Esophagus muscularis mucosa (tissue), 4 donors: Measurements from ENCODE around the gene RSL1D1. TPM values are rescaled to one million over a fixed set of nuclear protein-coding genes. Genes with fewer than 3 reads are reported as not detected.

Experiments used
- DNase-seq: peaks from one replicate; pipeline ENCODE4 v3.0.0-alpha.2; 2017; ENCODE audit errors: extremely low spot score
- H3K27ac ChIP-seq, 4 donors: fragments of 200-600 bp; sonication (generic); replicated peaks in 1 of 4; 1 replicate in 3 of 4; 2 replicates in 1 of 4; pipeline ENCODE4 v1.5.1; 2016 to 2019; ENCODE audit warnings: mild to moderate bottlenecking in 1 of 4
- H3K27me3 ChIP-seq, 4 donors: fragments of 200-600 bp; sonication (generic); one replicate each; pipeline versions ENCODE4 v1.5.1 to v1.6.0; 2016 to 2019
- H3K36me3 ChIP-seq, 4 donors: fragments of 200-600 bp; sonication (generic); one replicate each; pipeline ENCODE4 v1.5.1; 2016 to 2019
- H3K4me1 ChIP-seq, 4 donors: fragments of 200-600 bp; sonication (generic); one replicate each; pipeline ENCODE4 v1.5.1; 2016 to 2019
- H3K4me3 ChIP-seq, 4 donors: fragments of 200-600 bp; sonication (generic); 1 replicate in 2 of 4; 2 replicates in 2 of 4; pipeline ENCODE4 v1.5.1; 2016 to 2019; ENCODE audit warnings: mild to moderate bottlenecking in 4 of 4, moderate library complexity in 1 of 4
- H3K9me3 ChIP-seq, 4 donors: fragments of 200-600 bp; sonication (generic); 1 replicate in 3 of 4; 2 replicates in 1 of 4; pipeline ENCODE4 v1.5.1; 2016 to 2019
- EP300 ChIP-seq: sonication (generic); formaldehyde crosslinking; IDR thresholded peaks from one replicate; pipeline ENCODE4 v1.6.1; 2017; ENCODE audit warnings: antibody characterized with exemption
- POLR2A ChIP-seq: fragments of 450-650 bp; IDR thresholded peaks from one replicate; pipeline ENCODE4 v1.6.1; 2017; ENCODE audit warnings: antibody characterized with exemption, moderate library complexity, mild to moderate bottlenecking, low read depth
- POLR2AphosphoS5 ChIP-seq, 2 donors: sonication (generic); formaldehyde crosslinking; IDR thresholded peaks; one replicate each; pipeline ENCODE4 v1.6.1; 2017; ENCODE audit warnings: antibody characterized with exemption in 2 of 2
- WGBS: methylation state at CpG from one replicate; pipeline ENCODE4 v1.1.5; 2018; 5-methylcytosine and 5-hydroxymethylcytosine counted together
- intact Hi-C: fragments of 100-400 bp; cut with DNase I; formaldehyde crosslinking; loops from one replicate; pipeline ENCODE4 v1.15.1; 2023
- total RNA-seq, 4 donors: library from RNA; depleted of rRNA; stranded (reverse); fragments of >200 nt; gene quantifications; one replicate each; pipeline versions ENCODE4 v1.1.0 to v1.2.1, GENCODE V29; 2016
- TF ChIP-seq, protein P1 (sequence below), 3 experiments: fragments of 200-600 bp in 2 of 3; fragments of 450-650 bp in 1 of 3; sonication (generic) in 2 of 3; IDR thresholded peaks; one replicate each; pipeline ENCODE4 v1.5.1; 2017 to 2019; ENCODE audit warnings: antibody characterized with exemption in 3 of 3, mild to moderate bottlenecking in 2 of 3, moderate library complexity in 1 of 3

RSL1D1 gene
- total RNA-seq, 4 donors from 2014 or later, result 73.9 to 125 (median 97.1) TPM

DNA sequence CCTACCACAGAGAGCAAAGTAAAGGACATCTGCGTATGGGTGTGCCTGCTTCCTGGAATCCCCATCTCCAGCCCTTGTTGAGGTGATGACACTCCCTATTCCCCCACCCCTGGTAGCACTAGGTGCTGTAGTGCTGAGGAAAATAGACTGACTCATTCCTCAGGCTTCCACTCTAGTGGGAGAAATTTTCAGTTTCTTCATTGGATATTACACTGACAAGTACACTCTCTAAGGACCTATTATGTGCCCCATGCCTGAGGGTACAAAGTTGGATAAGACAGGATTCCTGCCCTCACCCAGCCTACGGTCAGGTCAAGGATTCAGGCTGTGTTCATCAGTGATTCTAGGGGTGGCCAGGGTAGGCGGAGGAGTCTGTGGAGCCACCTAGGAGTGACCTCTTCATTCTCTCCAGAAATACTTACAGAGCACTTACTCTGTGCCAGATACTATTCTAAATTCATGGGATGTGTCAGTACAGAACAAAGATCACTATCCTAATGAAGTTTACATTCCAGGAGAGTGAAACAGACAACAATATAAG lies 49.8 kb downstream of the RSL1D1 start:
- no peak for TF ChIP-seq POLR2A
- TF ChIP-seq, protein P1, sequence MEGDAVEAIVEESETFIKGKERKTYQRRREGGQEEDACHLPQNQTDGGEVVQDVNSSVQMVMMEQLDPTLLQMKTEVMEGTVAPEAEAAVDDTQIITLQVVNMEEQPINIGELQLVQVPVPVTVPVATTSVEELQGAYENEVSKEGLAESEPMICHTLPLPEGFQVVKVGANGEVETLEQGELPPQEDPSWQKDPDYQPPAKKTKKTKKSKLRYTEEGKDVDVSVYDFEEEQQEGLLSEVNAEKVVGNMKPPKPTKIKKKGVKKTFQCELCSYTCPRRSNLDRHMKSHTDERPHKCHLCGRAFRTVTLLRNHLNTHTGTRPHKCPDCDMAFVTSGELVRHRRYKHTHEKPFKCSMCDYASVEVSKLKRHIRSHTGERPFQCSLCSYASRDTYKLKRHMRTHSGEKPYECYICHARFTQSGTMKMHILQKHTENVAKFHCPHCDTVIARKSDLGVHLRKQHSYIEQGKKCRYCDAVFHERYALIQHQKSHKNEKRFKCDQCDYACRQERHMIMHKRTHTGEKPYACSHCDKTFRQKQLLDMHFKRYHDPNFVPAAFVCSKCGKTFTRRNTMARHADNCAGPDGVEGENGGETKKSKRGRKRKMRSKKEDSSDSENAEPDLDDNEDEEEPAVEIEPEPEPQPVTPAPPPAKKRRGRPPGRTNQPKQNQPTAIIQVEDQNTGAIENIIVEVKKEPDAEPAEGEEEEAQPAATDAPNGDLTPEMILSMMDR (IDR thresholded peaks at IDR 0.05), result no peak
- intact Hi-C loops, result no loop called here
- Histone ChIP-seq H3K36me3 (no peaks in the 10 kb centered on the region), H3K27ac (no peak overlapping the region), H3K9me3 (no peaks in the 10 kb centered on the region), H3K27me3 (no peaks in the 10 kb centered on the region), H3K4me1 (peaks cover 25 to 34% (median 28%) of the 10 kb centered on the region in 4 donors), H3K4me3 (no peak overlapping the region)
- no peak for DNase-seq
- 61% methylated on average over 3 of the region's 3 CpGs for WGBS

DNA sequence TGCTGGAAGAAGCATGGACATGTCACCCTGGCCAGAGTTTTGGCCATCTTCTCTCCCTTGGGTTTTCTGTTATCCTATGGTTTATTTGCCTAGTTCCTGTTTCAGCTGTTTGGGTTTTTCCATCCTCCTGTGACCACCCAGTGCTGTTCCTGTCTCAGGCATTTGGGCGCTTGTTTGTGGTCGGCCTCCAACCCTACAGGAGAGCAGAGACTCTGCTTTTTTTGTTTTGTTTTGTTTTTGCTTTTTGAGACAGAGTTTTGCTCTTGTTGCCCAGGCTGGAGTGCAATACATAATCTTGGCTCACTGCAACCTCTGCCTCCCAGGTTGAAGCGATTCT lies 51.0 kb downstream of the RSL1D1 start:
- Histone ChIP-seq H3K4me3 (no peak overlapping the region), H3K36me3 (peaks cover 0 to 3% (median 0%) of the 10 kb centered on the region in 4 donors), H3K4me1 (peaks cover 31 to 44% (median 36%) of the 10 kb centered on the region in 4 donors), H3K27me3 (no peaks in the 10 kb centered on the region), H3K27ac (peak overlapping the region in 2 of 4 donors; percentile 1 to 99), H3K9me3 (no peaks in the 10 kb centered on the region)
- intact Hi-C loops, result no loop called here
- 92% methylated on average over 3 of the region's 3 CpGs for WGBS
- DNase-seq, result no peak
- TF ChIP-seq, protein P1 (IDR thresholded peaks at IDR 0.05), result no peak
- TF ChIP-seq POLR2AphosphoS5 (IDR thresholded peaks at IDR 0.05) (no peak), EP300 (no peak), POLR2A (no peak)

DNA sequence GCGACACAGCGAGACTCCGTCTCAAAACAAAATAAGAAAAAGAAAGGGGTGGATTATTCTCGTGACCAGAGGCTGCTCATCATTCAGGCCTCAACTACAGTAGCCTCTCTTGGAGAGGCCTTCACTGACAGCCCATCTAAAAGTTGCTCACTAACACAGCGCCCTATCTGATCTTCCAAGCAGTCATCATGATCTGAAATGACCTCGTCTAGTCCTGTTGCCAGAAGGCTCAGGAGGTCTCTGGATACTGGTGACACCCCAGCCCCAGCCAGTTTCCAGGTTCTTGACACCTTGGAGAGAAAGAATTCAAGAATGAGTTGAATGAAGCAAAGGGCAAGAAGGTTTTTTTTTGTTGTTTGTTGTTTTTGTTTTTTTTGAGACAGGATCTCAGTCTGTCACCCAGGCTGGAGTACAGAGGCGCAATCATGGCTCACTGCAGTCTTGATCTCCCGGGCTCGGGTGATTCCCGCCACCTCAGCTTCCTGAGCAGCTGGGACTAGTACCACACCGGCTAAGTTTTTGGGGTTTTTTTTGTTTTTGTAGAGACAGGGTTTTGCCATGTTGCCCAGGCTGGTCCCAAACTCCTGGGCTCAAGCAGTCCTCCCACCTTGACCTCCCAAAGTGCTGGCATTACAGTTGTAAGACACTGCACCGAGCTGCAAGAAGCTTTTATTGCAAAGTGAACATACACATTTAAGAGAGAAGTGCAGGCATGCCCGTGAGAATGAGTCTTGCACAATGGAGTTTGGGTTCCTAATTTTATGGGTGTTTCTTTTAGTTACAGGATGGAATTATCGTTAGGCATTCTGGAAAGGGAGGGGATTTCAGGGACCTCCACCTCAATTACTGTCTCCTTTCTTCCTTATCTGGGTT lies 51.6 kb downstream of the RSL1D1 start:
- no peak for DNase-seq
- intact Hi-C loops, result no loop called here
- peak overlapping the region; percentile 42 to 99 (median 99) for H3K27ac ChIP-seq
- TF ChIP-seq POLR2A, result no peak
- TF ChIP-seq EP300, result no peak
- TF ChIP-seq, protein P1 (IDR thresholded peaks at IDR 0.05), result no peak
- TF ChIP-seq POLR2AphosphoS5 (IDR thresholded peaks at IDR 0.05), result no peak
- peaks cover 37 to 50% (median 42%) of the 10 kb centered on the region in 4 donors for H3K4me1 ChIP-seq
- WGBS, result 82% methylated on average over 14 of the region's 14 CpGs
- no peak overlapping the region for H3K4me3 ChIP-seq
- H3K36me3 ChIP-seq, result peaks cover 0 to 4% (median 1%) of the 10 kb centered on the region in 4 donors
- H3K27me3 ChIP-seq, result no peaks in the 10 kb centered on the region
- H3K9me3 ChIP-seq, result no peaks in the 10 kb centered on the region

DNA sequence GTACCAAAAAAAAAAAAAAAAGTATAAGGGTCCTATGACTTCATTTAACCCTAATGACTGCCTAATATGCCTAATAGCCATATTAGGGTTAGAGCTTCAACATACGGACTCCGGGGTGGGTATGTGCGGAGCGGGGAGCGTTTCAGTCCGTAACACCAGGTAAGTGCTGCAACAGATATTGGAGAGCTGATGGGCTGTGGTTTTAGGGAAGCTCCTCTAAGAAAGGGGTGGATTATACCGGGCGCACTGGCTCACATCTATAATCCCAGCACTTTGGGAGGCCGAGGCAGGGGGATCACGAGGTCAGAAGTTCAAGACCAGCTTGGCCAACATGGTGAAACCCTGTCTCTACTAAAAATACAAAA lies 52.3 kb downstream of the RSL1D1 start:
- Histone ChIP-seq H3K4me3 (peak overlapping the region in 3 of 4 donors; percentile 92 to 97 (median 95)), H3K27me3 (no peaks in the 10 kb centered on the region), H3K9me3 (no peaks in the 10 kb centered on the region), H3K36me3 (peaks cover 0 to 4% (median 1%) of the 10 kb centered on the region in 4 donors), H3K27ac (peak overlapping the region; percentile 96 to 99 (median 99)), H3K4me1 (peaks cover 45 to 57% (median 49%) of the 10 kb centered on the region in 4 donors)
- DNase-seq, result no peak
- WGBS, result 94% methylated on average over 10 of the region's 10 CpGs
- intact Hi-C loops, result no loop called here
- TF ChIP-seq, protein P1 (IDR thresholded peaks at IDR 0.05), result no peak
